Brain microvascular endothelial cell (primary cell): ENCODE data around the gene MTUS2.

Experiments used
- DNase-seq: peaks from one replicate; pipeline ENCODE4 v3.0.0-alpha.2; 2020
- H3K27ac ChIP-seq: fragments of 250-450 bp; sonication (Bioruptor Pico); 2 replicates; pipeline ENCODE4 v1.5.1; 2020; ENCODE audit warnings: mild to moderate bottlenecking, moderate library complexity
- H3K27me3 ChIP-seq: fragments of 250-450 bp; sonication (Bioruptor Pico); replicated peaks from 2 replicates; pipeline ENCODE4 v1.5.1; 2020; ENCODE audit warnings: mild to moderate bottlenecking
- H3K36me3 ChIP-seq: fragments of 250-450 bp; sonication (Bioruptor Pico); replicated peaks from 2 replicates; pipeline ENCODE4 v1.5.1; 2020; ENCODE audit warnings: mild to moderate bottlenecking
- H3K4me3 ChIP-seq: 2 replicates; pipeline ENCODE4 v1.5.1; 2011; ENCODE audit warnings: low read depth, mild to moderate bottlenecking, control low read depth, low read length, moderate library complexity
- CTCF ChIP-seq: IDR thresholded peaks from 2 replicates; pipeline ENCODE4 v1.5.1; 2011; ENCODE audit warnings: low read depth, mild to moderate bottlenecking, moderate library complexity, low read length, control low read depth, inconsistent platforms; ENCODE audit errors: missing control alignments
- in situ Hi-C: cut with HindIII; loops from 2 replicates; pipeline ENCODE4 v1.10.0; 2017; ENCODE audit warnings: low sequenced_read_pairs, low pct_ligation_motif_present

MTUS2 gene

GRCh38 chr13:29081036-29081435 is 260.9 kb downstream of the MTUS2 start:
- no peak overlapping the region for H3K27ac ChIP-seq

GRCh38 chr13:29081697-29082440 is 261.7 kb downstream of the MTUS2 start:
- no peaks in the 10 kb centered on the region for H3K27me3 ChIP-seq
- no peak for TF ChIP-seq CTCF
- DNase-seq, result no peak
- no peak overlapping the region for H3K27ac ChIP-seq
- in situ Hi-C loops, result no loop called here
- no peak overlapping the region for H3K4me3 ChIP-seq
- no peaks in the 10 kb centered on the region for H3K36me3 ChIP-seq

More at GRCh38 chr13:29081036-29081435, 260.9 kb downstream of the MTUS2 start:
- TF ChIP-seq CTCF, result no peak
- Histone ChIP-seq H3K27me3 (no peaks in the 10 kb centered on the region), H3K4me3 (no peak overlapping the region), H3K36me3 (no peaks in the 10 kb centered on the region)
- DNase-seq, result no peak
- in situ Hi-C loops, result no loop called here

- TF ChIP-seq CTCF, result no peak
- Histone ChIP-seq H3K27ac (no peak overlapping the region), H3K4me3 (no peak overlapping the region), H3K27me3 (no peaks in the 10 kb centered on the region), H3K36me3 (no peaks in the 10 kb centered on the region)
- no peak for DNase-seq
- in situ Hi-C loops, result no loop called here
Observed at GRCh38 chr13:29099781-29100406, 279.8 kb downstream of the MTUS2 start.

GRCh38 chr13:29100758-29101157 is 280.6 kb downstream of the MTUS2 start:
- in situ Hi-C loops, result no loop called here
- Histone ChIP-seq H3K27me3 (no peaks in the 10 kb centered on the region), H3K27ac (no peak overlapping the region), H3K36me3 (no peaks in the 10 kb centered on the region), H3K4me3 (no peak overlapping the region)
- no peak for TF ChIP-seq CTCF
- DNase-seq, result no peak

GRCh38 chr13:29101409-29101808 is 281.3 kb downstream of the MTUS2 start:
- Histone ChIP-seq H3K36me3 (no peaks in the 10 kb centered on the region), H3K27ac (no peak overlapping the region), H3K27me3 (no peaks in the 10 kb centered on the region), H3K4me3 (no peak overlapping the region)
- TF ChIP-seq CTCF, result no peak
- DNase-seq, result no peak
- in situ Hi-C loops, result no loop called here
